Right renal cortex interstitium (tissue), 3 donors: ENCODE measurements around the gene RASA2. TPM values are rescaled to one million over a fixed set of nuclear protein-coding genes. Genes with fewer than 3 reads are reported as not detected.
"Not testable (repeated sequence)": the region's sequence is repeated elsewhere in the genome, so short reads cannot be mapped to it uniquely, and the experiment has no call there.

ENCODE experiments used
- DNase-seq, 3 donors: peaks; one replicate each; pipeline ENCODE4 v3.0.0-alpha.2; 2013; ENCODE audit warnings: low read depth in 3 of 3, low spot score in 2 of 3
- polyA plus RNA-seq, 3 donors: library from polyadenylated mRNA; unstranded; fragments of 120-200 nt; gene quantifications; one replicate each; pipeline ENCODE4 v1.2.1, GENCODE V29; 2013; ENCODE audit not compliant: insufficient read length in 3 of 3

The RASA2 gene
- polyA plus RNA-seq, 3 donors: 18.6 to 20.6 (median 20.4) TPM

- DNase-seq: no peak
Measured at GRCh38 chr3:141457624-141458236, 29.1 kb upstream of the RASA2 start.

GRCh38 chr3:141459008-141459407, 27.8 kb upstream of the RASA2 start:
- DNase-seq: no peak

- peak in 1 of 3 donors; percentile 69 for DNase-seq
Measured at GRCh38 chr3:141460097-141460704, 26.6 kb upstream of the RASA2 start.

GRCh38 chr3:141462176-141462859, 24.5 kb upstream of the RASA2 start:
- DNase-seq: no peak

GRCh38 chr3:141465221-141465620, 21.6 kb upstream of the RASA2 start:
- DNase-seq: no peak

- no peak for DNase-seq
Measured at GRCh38 chr3:141466633-141467169, 20.1 kb upstream of the RASA2 start.

- DNase-seq: no peak
Measured at GRCh38 chr3:141469720-141470119, 17.1 kb upstream of the RASA2 start.

- DNase-seq: no peak
Measured at GRCh38 chr3:141471160-141471559, 15.7 kb upstream of the RASA2 start.

GRCh38 chr3:141476033-141476432, 10.8 kb upstream of the RASA2 start:
- DNase-seq: no peak

- DNase-seq: no peak
Measured at GRCh38 chr3:141477224-141477623, 9.6 kb upstream of the RASA2 start.

GRCh38 chr3:141478139-141478538, 8.7 kb upstream of the RASA2 start:
- no peak for DNase-seq

- not testable (repeated sequence) for DNase-seq
Measured at GRCh38 chr3:141478840-141479239, 8.0 kb upstream of the RASA2 start.

- DNase-seq: no peak
Measured at GRCh38 chr3:141482245-141482922, 4.4 kb upstream of the RASA2 start.

- no peak for DNase-seq
Measured at GRCh38 chr3:141484701-141485287, 2.0 kb upstream of the RASA2 start.

GRCh38 chr3:141485641-141486495, 959 bp upstream of the RASA2 start:
- DNase-seq: peak in 2 of 3 donors; percentile 10 to 16

- peak in 2 of 3 donors; percentile 14 to 39 for DNase-seq
Measured at GRCh38 chr3:141486496-141486745, 406 bp upstream of the RASA2 start.

GRCh38 chr3:141487521-141488252, 860 bp downstream of the RASA2 start:
- peak; percentile 39 to 62 (median 45) for DNase-seq

- DNase-seq: no peak
Measured at GRCh38 chr3:141489203-141489602, 2.4 kb downstream of the RASA2 start.

GRCh38 chr3:141491081-141491480, 4.3 kb downstream of the RASA2 start:
- no peak for DNase-seq
